HG02798 (cell line): ENCODE results near the gene EZR.
"Not testable (repeated sequence)": the region's sequence is repeated elsewhere in the genome, so short reads cannot be mapped to it uniquely, and the experiment has no call there.

Experiments used
- ATAC-seq: cut with Tn5 transposase; IDR thresholded peaks from one replicate; pipeline ENCODE4 v1.9.1; 2021; ENCODE audit warnings: mild to moderate bottlenecking; ENCODE audit not compliant: unreplicated experiment, poor library complexity

The EZR gene

GRCh38 chr6:158843751-158844683 lies 24.8 kb upstream of the EZR start:
- ATAC-seq, result no peak

- ATAC-seq, result no peak
Observed at GRCh38 chr6:158841358-158841757, 22.2 kb upstream of the EZR start.

GRCh38 chr6:158840465-158840864 lies 21.3 kb upstream of the EZR start:
- no peak for ATAC-seq

- ATAC-seq, result no peak
Observed at GRCh38 chr6:158839796-158840195, 20.6 kb upstream of the EZR start.

GRCh38 chr6:158838790-158839189 lies 19.6 kb upstream of the EZR start:
- ATAC-seq, result not testable (repeated sequence)

GRCh38 chr6:158837684-158838625 lies 18.8 kb upstream of the EZR start:
- no peak for ATAC-seq

GRCh38 chr6:158836625-158837311 lies 17.6 kb upstream of the EZR start:
- no peak for ATAC-seq

- peak; percentile 46 for ATAC-seq
Observed at GRCh38 chr6:158835616-158836221, 16.6 kb upstream of the EZR start.

GRCh38 chr6:158834675-158835385 lies 15.7 kb upstream of the EZR start:
- no peak for ATAC-seq

- not testable (repeated sequence) for ATAC-seq
Observed at GRCh38 chr6:158832807-158833206, 13.6 kb upstream of the EZR start.

GRCh38 chr6:158832026-158832425 lies 12.9 kb upstream of the EZR start:
- no peak for ATAC-seq

GRCh38 chr6:158831571-158831970 lies 12.4 kb upstream of the EZR start:
- no peak for ATAC-seq

- ATAC-seq, result no peak
Observed at GRCh38 chr6:158830736-158831135, 11.6 kb upstream of the EZR start.

GRCh38 chr6:158828807-158829206 lies 9.6 kb upstream of the EZR start:
- no peak for ATAC-seq

- peak; percentile 78 for ATAC-seq
Observed at GRCh38 chr6:158826819-158827501, 7.8 kb upstream of the EZR start.

GRCh38 chr6:158825951-158826306 lies 6.8 kb upstream of the EZR start:
- ATAC-seq, result no peak

GRCh38 chr6:158825038-158825950 lies 6.1 kb upstream of the EZR start:
- no peak for ATAC-seq

GRCh38 chr6:158823616-158824015 lies 4.4 kb upstream of the EZR start:
- not testable (repeated sequence) for ATAC-seq
